K562 (cell line): Measurements from ENCODE around the gene AP2A2. TPM values are rescaled to one million over a fixed set of nuclear protein-coding genes. Genes with fewer than 3 reads are reported as not detected.

ENCODE experiments used
- ATAC-seq: fragments of 200-7000 bp; cut with Tn5 transposase; 3 replicates; pipeline ENCODE4 v1.9.1; 2020; ENCODE audit warnings: moderate library complexity
- BruUV-seq: library from RNA; stranded (reverse); fragments of 400-500 nt; replicated peaks from 2 replicates; lab custom pipeline; 2021; lab: Mats Ljungman, UMichigan
- CTCF ChIA-PET: fragments of 300-600 bp; formaldehyde crosslinking; extraction: SDS; loops from one replicate; lab custom pipeline; 2021; ENCODE audit warnings: low intra/inter-chr PET ratio; lab: Yijun Ruan, JAX
- POLR2A ChIA-PET: fragments of 300-600, 350-650 bp; sonication (Branson Sonifier 250); formaldehyde crosslinking; extraction: SDS; loops from one replicate; lab custom pipeline; 2021; ENCODE audit warnings: antibody characterized with exemption, inconsistent platforms; lab: Yijun Ruan, JAX
- DNase-seq, 4 experiments: peaks; one replicate each; pipeline versions ENCODE4 v3.0.0 to v3.0.0-alpha.2; 2011 to 2018; ENCODE audit warnings: low spot score in 3 of 4, mixed read lengths in 3 of 4; ENCODE audit errors: extremely low read depth in 1 of 4
- FAIRE-seq: peaks from 2 replicates; lab custom pipeline; 2011; peaks lifted over from hg19 to GRCh38; lab: Jason Lieb, UNC
- H2AFZ ChIP-seq: 2 replicates; pipeline ENCODE4 v1.6.0; 2011; ENCODE audit warnings: low read depth, low read length, control low read depth, inconsistent platforms
- H3K27ac ChIP-seq: fragments of 200-600 bp; 3 replicates; pipeline ENCODE4 v1.8.0; 2011; ENCODE audit warnings: low read depth, mild to moderate bottlenecking, control low read depth, inconsistent platforms, low read length, moderate library complexity, mixed read lengths; ENCODE audit errors: extremely low read depth
- H3K27me3 ChIP-seq, 2 experiments: fragments of 300-600 bp in 1 of 2; 2 replicates in 1 of 2; 3 replicates in 1 of 2; pipeline versions ENCODE4 v1.6.0 to v1.8.0; 2011; ENCODE audit warnings: inconsistent platforms in 2 of 2, low read length in 2 of 2, mild to moderate bottlenecking in 1 of 2, mixed read lengths in 1 of 2, moderate library complexity in 1 of 2; ENCODE audit not compliant: control insufficient read depth in 2 of 2, insufficient read depth in 2 of 2
- H3K36me3 ChIP-seq: fragments of 300-600 bp; 3 replicates; pipeline ENCODE4 v1.8.0; 2011; ENCODE audit warnings: mild to moderate bottlenecking, low read length, inconsistent platforms; ENCODE audit not compliant: control insufficient read depth, insufficient read depth
- H3K4me1 ChIP-seq, 2 experiments: fragments of 200-600 bp in 1 of 2; replicated peaks in 1 of 2; 2 replicates in 1 of 2; 3 replicates in 1 of 2; pipeline versions ENCODE4 v1.5.1 to v1.8.0; 2011; ENCODE audit warnings: inconsistent platforms in 2 of 2, low read length in 2 of 2, mild to moderate bottlenecking in 1 of 2, mixed read lengths in 1 of 2, moderate library complexity in 1 of 2; ENCODE audit not compliant: control insufficient read depth in 2 of 2, insufficient read depth in 2 of 2
- H3K4me2 ChIP-seq: 2 replicates; pipeline ENCODE4 v1.6.1; 2011; ENCODE audit warnings: low read length, control low read depth, inconsistent platforms, mixed read lengths; ENCODE audit not compliant: insufficient read depth
- H3K4me3 ChIP-seq: fragments of 200-600 bp; sonication (generic), shearing (Covaris generic); 2 replicates; pipeline ENCODE4 v1.5.1; 2016; ENCODE audit warnings: control low read depth, inconsistent platforms
- H3K79me2 ChIP-seq: fragments of 200-600 bp; 3 replicates; pipeline ENCODE4 v1.8.0; 2011; ENCODE audit warnings: low read length, inconsistent platforms; ENCODE audit not compliant: control insufficient read depth, insufficient read depth
- H3K9ac ChIP-seq, 2 experiments: 2 replicates each; pipeline versions ENCODE4 v1.6.0 to v1.6.1; 2011; ENCODE audit warnings: low read depth in 2 of 2, low read length in 2 of 2, control low read depth in 1 of 2, inconsistent platforms in 1 of 2, mild to moderate bottlenecking in 1 of 2, mixed read lengths in 1 of 2; ENCODE audit not compliant: insufficient read depth in 1 of 2
- H3K9me1 ChIP-seq: one replicate; pipeline ENCODE4 v1.6.0; 2011; ENCODE audit warnings: inconsistent platforms, mild to moderate bottlenecking, low read length, moderate library complexity; ENCODE audit not compliant: control insufficient read depth, insufficient read depth
- H3K9me3 ChIP-seq: replicated peaks from 2 replicates; pipeline ENCODE4 v1.5.1; 2011; ENCODE audit warnings: low read depth, low read length, inconsistent platforms; ENCODE audit not compliant: control insufficient read depth, insufficient read depth
- H4K20me1 ChIP-seq: replicated peaks from 2 replicates; pipeline ENCODE4 v1.6.1; 2011; ENCODE audit warnings: low read length, inconsistent platforms, mixed read lengths; ENCODE audit not compliant: control insufficient read depth, insufficient read depth
- E2F6 ChIP-seq, 2 experiments: IDR thresholded peaks; 2 replicates each; pipeline ENCODE4 v1.6.1; 2011; ENCODE audit warnings: borderline replicate concordance in 1 of 2, control low read depth in 1 of 2, low read depth in 1 of 2, low read length in 1 of 2, mild to moderate bottlenecking in 1 of 2, mixed read lengths in 1 of 2, moderate library complexity in 1 of 2; ENCODE audit not compliant: insufficient read depth in 1 of 2, insufficient read length in 1 of 2, poor library complexity in 1 of 2, severe bottlenecking in 1 of 2; ENCODE audit errors: extremely low read depth in 1 of 2
- ESRRA ChIP-seq: fragments of 450-650 bp; IDR thresholded peaks from 2 replicates; pipeline ENCODE4 v1.6.1; 2014; ENCODE audit warnings: low read depth, mild to moderate bottlenecking, moderate library complexity, borderline replicate concordance
- MBD1 ChIP-seq: fragments of 250-450 bp; sonication (Bioruptor Pico); IDR thresholded peaks from 2 replicates; pipeline ENCODE4 v1.8.0; 2022; ENCODE audit warnings: inconsistent platforms
- NRF1 ChIP-seq, 2 experiments: fragments of 450-650 bp; IDR thresholded peaks in 1 of 2; conservative IDR thresholded peaks in 1 of 2; 2 replicates each; pipeline ENCODE4 v1.6.1; 2014; ENCODE audit warnings: mild to moderate bottlenecking in 2 of 2
- USF1 ChIP-seq: sonication (generic); formaldehyde crosslinking; IDR thresholded peaks from 2 replicates; pipeline ENCODE4 v1.9.0; 2022; ENCODE audit warnings: mild to moderate bottlenecking, missing genetic modification reagents
- ZNF507 ChIP-seq: conservative IDR thresholded peaks from 2 replicates; pipeline ENCODE4 v1.6.1; 2017; ENCODE audit warnings: missing genetic modification characterization, missing compliant biosample characterization
- WGBS: fragments of 100-300 bp; shearing (Covaris generic); methylation state at CpG from one replicate; pipeline ENCODE4 v1.1.6; 2016; ENCODE audit warnings: low coverage, mixed read lengths; ENCODE audit not compliant: insufficient coverage; ENCODE audit errors: missing lambda C conversion rate; 5-methylcytosine and 5-hydroxymethylcytosine counted together
- in situ Hi-C: fragments of 300-500 bp; cut with MboI; formaldehyde crosslinking; loops from 4 replicates; pipeline ENCODE4 v1.15.0; 2018; ENCODE audit warnings: inconsistent platforms, mixed read lengths
- intact Hi-C: fragments of 100-400 bp; cut with micrococcal nuclease; formaldehyde crosslinking; loops from 2 replicates; pipeline ENCODE4 v1.14.2; 2022
- polyA plus RNA-seq, 8 experiments: library from polyadenylated mRNA; depleted of rRNA in 4 of 8; stranded (reverse) in 5 of 8; unstranded in 3 of 8; fragments of >200 nt; fragmentation: Nextera tagmentation in 2 of 8; fragmentation: Illumina TruSeq in 1 of 8; extraction: Ambion mirVana in 2 of 8; extraction: Trizol in 1 of 8; gene quantifications; 2 replicates each; pipeline versions ENCODE4 v1.2.1 to v1.2.3, GENCODE V29; 2011 to 2014; ENCODE audit warnings: inconsistent platforms in 1 of 8, missing spikeins in 1 of 8
- total RNA-seq, 7 experiments: library from RNA; depleted of rRNA in 6 of 7; stranded (reverse); fragments of >200 nt in 6 of 7; fragmentation: Illumina TruSeq in 2 of 7; extraction: Trizol in 2 of 7; gene quantifications; 2 replicates each; pipeline versions ENCODE4 v1.2.1 to v1.2.3, GENCODE V29; 2011 to 2021; ENCODE audit warnings: low replicate concordance in 1 of 7
- TF ChIP-seq, protein P1 (sequence below): fragments of 450-650 bp; formaldehyde crosslinking; IDR thresholded peaks from 2 replicates; pipeline ENCODE4 v1.4.0; 2020; ENCODE audit warnings: mild to moderate bottlenecking, mixed read lengths

AP2A2 gene
- total and polyA plus RNA-seq, 9 of the 15 experiments (the other 6 are each of a cell fraction or from before 2014, with no cell fraction given): 0.69 to 41.7 (median 15.2) TPM

DNA sequence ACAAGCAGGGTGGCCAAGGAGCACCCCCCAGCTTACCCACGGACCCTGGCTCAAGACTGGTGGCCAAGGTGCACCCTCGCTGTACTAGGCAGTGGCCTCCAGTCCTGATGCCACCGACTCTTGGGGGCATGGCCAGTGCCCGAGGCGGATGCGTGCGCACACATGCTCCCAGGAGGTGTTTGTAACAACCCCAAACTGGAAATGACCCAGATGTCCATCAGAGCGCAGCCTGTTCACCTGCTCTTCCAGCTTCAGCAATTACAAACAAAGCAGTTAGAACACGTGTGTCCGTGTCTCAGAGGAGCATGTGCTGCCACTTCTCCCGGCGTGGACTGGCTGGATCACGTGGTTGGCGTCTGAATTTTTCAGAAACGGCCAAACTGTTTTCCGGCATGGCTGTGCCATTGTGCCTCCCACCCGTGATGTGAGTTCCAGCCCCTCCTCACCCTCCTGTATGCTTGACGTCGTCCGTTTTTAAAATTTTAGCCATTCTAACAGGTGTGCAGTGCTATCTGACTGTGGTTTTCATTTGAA is 118.0 kb downstream of the AP2A2 start:
- no peaks in the 10 kb centered on the region for H3K9me3 ChIP-seq
- FAIRE-seq: no peak
- no peak for ATAC-seq
- BruUV-seq: no TSS peak
- H3K4me2 ChIP-seq: no peak overlapping the region
- H3K27me3 ChIP-seq: peaks cover 20 to 51% of the 10 kb centered on the region in 2 experiments
- no peak overlapping the region for H3K4me3 ChIP-seq
- H2AFZ ChIP-seq: no peak overlapping the region
- in situ Hi-C loops: no loop called here
- no peak for DNase-seq
- 3% methylated on average over 18 of the region's 20 CpGs for WGBS
- ChIA-PET POLR2A (interaction anchor here (1.0 kb wide), 1 partner anchor 11 kb away, joined by 5 read pairs; no protein-coding TSS in a partner anchor), CTCF (no interaction called here)
- no peaks in the 10 kb centered on the region for H3K9me1 ChIP-seq
- no peaks in the 10 kb centered on the region for H3K79me2 ChIP-seq
- no peaks in the 10 kb centered on the region for H3K36me3 ChIP-seq
- H3K4me1 ChIP-seq: peaks cover 0 to 40% of the 10 kb centered on the region in 2 experiments; a peak in 2 of 5 replicates
- H3K9ac ChIP-seq: peak overlapping the region in 1 of 2 experiments; percentile 52; a peak in 1 of 4 replicates
- H4K20me1 ChIP-seq: 0 out of 2 replicates have a peak, but pooled peaks cover 7% of the 10 kb centered on the region
- intact Hi-C loops: no loop called here
- no peak overlapping the region for H3K27ac ChIP-seq
- no peak for TF ChIP-seq ESRRA
- peak; percentile 75 for TF ChIP-seq USF1 (CRISPR knock-in tag)
- TF ChIP-seq, protein P1, sequence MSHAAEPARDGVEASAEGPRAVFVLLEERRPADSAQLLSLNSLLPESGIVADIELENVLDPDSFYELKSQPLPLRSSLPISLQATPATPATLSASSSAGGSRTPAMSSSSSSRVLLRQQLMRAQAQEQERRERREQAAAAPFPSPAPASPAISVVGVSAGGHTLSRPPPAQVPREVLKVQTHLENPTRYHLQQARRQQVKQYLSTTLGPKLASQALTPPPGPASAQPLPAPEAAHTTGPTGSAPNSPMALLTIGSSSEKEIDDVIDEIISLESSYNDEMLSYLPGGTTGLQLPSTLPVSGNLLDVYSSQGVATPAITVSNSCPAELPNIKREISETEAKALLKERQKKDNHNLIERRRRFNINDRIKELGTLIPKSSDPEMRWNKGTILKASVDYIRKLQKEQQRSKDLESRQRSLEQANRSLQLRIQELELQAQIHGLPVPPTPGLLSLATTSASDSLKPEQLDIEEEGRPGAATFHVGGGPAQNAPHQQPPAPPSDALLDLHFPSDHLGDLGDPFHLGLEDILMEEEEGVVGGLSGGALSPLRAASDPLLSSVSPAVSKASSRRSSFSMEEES (CRISPR knock-in tag): peak; percentile 66
- TF ChIP-seq NRF1 (conservative IDR thresholded peaks at IDR 0.05 in 1 of 2, IDR thresholded peaks at IDR 0.05 in 1 of 2): 0 out of 4 replicates have a peak, but pooled peaks have one; percentile 9 to 22
- TF ChIP-seq MBD1 (CRISPR knock-in tag): no peak
- TF ChIP-seq E2F6 (IDR thresholded peaks at IDR 0.05; ENCODE audit: borderline replicate concordance in 1 of 2, extremely low read depth in 1 of 2, insufficient read depth in 1 of 2, insufficient read length in 1 of 2, low read depth in 1 of 2, low read length in 1 of 2, poor library complexity in 1 of 2, severe bottlenecking in 1 of 2): peak in 1 of 2 experiments; percentile 40
- TF ChIP-seq ZNF507: no peak
